Natural killer cell treated with Interleukin-12 subunit alpha and Interleukin-12 subunit beta and Interleukin-15 and Interleukin-18, amount 100 ng/mL, for 72 hours (primary cell): ENCODE data around the gene PPP1R8. TPM values are rescaled to one million over a fixed set of nuclear protein-coding genes. Genes with fewer than 3 reads are reported as not detected.

Source experiments
- ATAC-seq, 2 donors: fragments of 150-1000 bp; cut with Tn5 transposase in 1 of 2; sonication (Bioruptor Pico), chemical (Tn5 transposase) in 1 of 2; 2 replicates each; pipeline ENCODE4 v1.10.0; 2021
- DNase-seq: peaks from one replicate; pipeline ENCODE4 v3.0.0; 2022; ENCODE audit warnings: low spot score
- H3K27ac Mint-ChIP-seq, 2 donors: 1 replicate in 1 of 2; 2 replicates in 1 of 2; pipeline ENCODE4 v1.8.0; 2022; ENCODE audit warnings: mixed read lengths in 2 of 2, mild to moderate bottlenecking in 1 of 2, moderate library complexity in 1 of 2
- H3K27me3 Mint-ChIP-seq, 2 donors: 1 replicate in 1 of 2; 2 replicates in 1 of 2; pipeline ENCODE4 v1.8.0; 2022; ENCODE audit warnings: mixed read lengths in 2 of 2
- H3K36me3 Mint-ChIP-seq: one replicate; pipeline ENCODE4 v1.8.0; 2022; ENCODE audit warnings: mixed read lengths
- H3K4me1 Mint-ChIP-seq, 2 donors: 1 replicate in 1 of 2; 2 replicates in 1 of 2; pipeline ENCODE4 v1.8.0; 2022; ENCODE audit warnings: low read depth in 2 of 2, mixed read lengths in 2 of 2, mild to moderate bottlenecking in 1 of 2
- H3K4me3 Mint-ChIP-seq: one replicate; pipeline ENCODE4 v1.8.0; 2022; ENCODE audit warnings: mixed read lengths
- H3K9me3 Mint-ChIP-seq: 2 replicates; pipeline ENCODE4 v1.8.0; 2022; ENCODE audit warnings: mixed read lengths
- total RNA-seq, 2 donors: library from RNA; stranded (reverse); gene quantifications; one replicate each; pipeline ENCODE4 v1.2.3, GENCODE V29; 2022

PPP1R8 gene
- total RNA-seq, 2 donors from 2014 or later: 65.1 to 69.7 TPM

DNA sequence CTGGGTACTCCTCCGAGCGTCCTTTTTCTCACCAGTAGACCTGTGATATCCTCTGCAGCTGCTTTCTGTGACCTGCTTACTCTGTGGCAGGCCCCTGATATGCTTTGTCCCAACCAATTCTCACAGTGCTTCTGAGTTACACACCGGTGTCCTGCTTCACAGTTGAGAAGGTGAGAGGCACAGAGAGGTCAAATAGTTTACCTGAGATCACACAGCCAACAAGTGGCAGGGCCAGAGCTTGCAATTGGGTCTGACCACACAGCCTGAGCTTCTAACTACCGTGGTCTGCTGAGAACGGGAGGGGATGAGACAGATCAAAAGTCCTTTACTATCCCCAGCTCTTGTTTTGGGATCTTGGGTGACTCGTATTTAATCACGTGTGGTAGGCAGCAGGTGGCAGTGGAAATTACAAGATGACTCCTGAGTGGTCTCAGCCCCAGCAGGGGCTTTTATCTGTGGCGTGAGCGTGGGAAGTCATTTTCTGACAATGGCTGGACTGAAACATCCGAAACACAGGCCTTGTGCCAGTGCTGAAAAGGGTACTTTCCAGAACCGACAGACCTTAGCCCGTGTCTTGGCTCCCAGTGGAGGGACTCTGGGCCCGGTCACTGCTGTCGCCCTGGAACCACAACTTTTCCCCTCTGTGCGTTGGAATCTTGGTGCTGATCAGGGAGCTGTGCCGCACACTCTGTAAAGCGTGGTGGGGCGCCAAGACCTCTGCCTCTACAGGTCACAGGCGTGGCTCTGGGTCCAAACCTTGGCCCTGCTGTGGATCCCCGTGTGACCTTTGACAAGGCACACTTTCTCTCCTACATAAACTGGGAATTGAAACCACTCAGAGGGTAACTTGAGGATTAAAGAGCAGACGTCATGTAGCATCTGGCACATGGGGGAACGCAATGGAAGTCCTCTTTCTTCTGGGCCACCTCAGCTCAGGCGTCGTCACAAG is 53.7 kb downstream of the PPP1R8 start:
- ATAC-seq: peak; percentile 54 to 71
- no peak for DNase-seq
- H3K4me1 Mint-ChIP-seq: peaks cover 57 to 61% of the 10 kb centered on the region in 2 donors
- peaks cover 23% of the 10 kb centered on the region for H3K36me3 Mint-ChIP-seq
- no peaks in the 10 kb centered on the region for H3K27me3 Mint-ChIP-seq
- peak overlapping the region; percentile 95 to 97 for H3K27ac Mint-ChIP-seq
- peak overlapping the region; percentile 89 for H3K4me3 Mint-ChIP-seq
- no peaks in the 10 kb centered on the region for H3K9me3 Mint-ChIP-seq

DNA sequence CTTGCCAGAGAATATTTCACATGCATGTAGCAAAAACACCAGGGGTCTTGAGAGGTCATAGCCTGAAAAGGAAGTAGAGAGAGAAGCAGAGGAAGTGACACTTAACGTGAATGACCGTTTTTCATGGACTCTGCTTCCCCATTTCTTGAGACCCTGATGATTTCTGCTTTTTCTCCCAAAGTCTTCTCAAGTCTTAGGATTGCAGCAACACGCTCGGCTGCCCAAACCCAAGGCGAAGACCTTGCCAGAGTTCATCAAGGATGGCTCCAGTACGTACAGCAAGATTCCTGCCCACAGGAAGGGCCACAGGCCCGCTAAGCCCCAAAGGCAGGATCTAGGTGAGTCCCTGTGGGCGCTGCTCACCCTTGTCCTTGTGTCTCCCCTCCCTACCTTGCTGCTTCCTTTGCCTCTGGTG is 54.5 kb downstream of the PPP1R8 start:
- Mint-ChIP-seq H3K4me3 (peak overlapping the region; percentile 89), H3K27ac (peak overlapping the region; percentile 95 to 97), H3K27me3 (no peaks in the 10 kb centered on the region), H3K9me3 (no peaks in the 10 kb centered on the region), H3K36me3 (peaks cover 23% of the 10 kb centered on the region), H3K4me1 (peaks cover 57 to 60% of the 10 kb centered on the region in 2 donors)
- ATAC-seq (no peak), DNase-seq (no peak)

GRCh38 chr1:27885621-27886352 is 55.2 kb downstream of the PPP1R8 start:
- peaks cover 23% of the 10 kb centered on the region for H3K36me3 Mint-ChIP-seq

GRCh38 chr1:27886353-27886679 is 55.7 kb downstream of the PPP1R8 start:
- H3K4me1 Mint-ChIP-seq: peaks cover 66 to 69% of the 10 kb centered on the region in 2 donors
- H3K9me3 Mint-ChIP-seq: no peaks in the 10 kb centered on the region
- H3K27ac Mint-ChIP-seq: peak overlapping the region; percentile 95 to 97
- ATAC-seq: no peak
- H3K27me3 Mint-ChIP-seq: no peaks in the 10 kb centered on the region
- H3K4me3 Mint-ChIP-seq: peak overlapping the region; percentile 89
- no peak for DNase-seq
- H3K36me3 Mint-ChIP-seq: peaks cover 23% of the 10 kb centered on the region

More at GRCh38 chr1:27885621-27886352, 55.2 kb downstream of the PPP1R8 start:
- Mint-ChIP-seq H3K4me1 (peaks cover 61 to 64% of the 10 kb centered on the region in 2 donors), H3K27me3 (no peaks in the 10 kb centered on the region), H3K4me3 (peak overlapping the region; percentile 89), H3K27ac (peak overlapping the region; percentile 95 to 97), H3K9me3 (no peaks in the 10 kb centered on the region)
- DNase-seq (no peak), ATAC-seq (peak; percentile 28 to 69)

DNA sequence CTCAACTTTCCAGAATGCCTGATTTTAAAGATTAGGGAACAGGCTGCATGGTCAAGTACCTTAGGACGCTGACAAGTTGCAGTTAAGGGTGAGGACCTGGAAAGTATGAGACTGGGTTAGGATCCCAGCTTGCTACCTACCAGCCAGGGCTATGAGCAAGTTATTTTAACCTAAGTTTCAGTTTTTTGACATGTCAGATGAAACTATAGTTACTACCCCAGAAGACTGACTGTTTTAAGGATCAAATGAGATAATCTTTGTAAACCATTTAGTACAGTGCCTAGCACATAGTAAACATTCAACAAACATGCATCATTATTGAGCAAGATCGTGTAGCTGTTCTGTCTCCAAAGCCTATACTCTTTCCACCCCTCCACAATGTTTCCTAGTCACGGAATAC is 56.2 kb downstream of the PPP1R8 start:
- peaks cover 70 to 71% of the 10 kb centered on the region in 2 donors for H3K4me1 Mint-ChIP-seq
- ATAC-seq (peak in 1 of 2 donors; percentile 3), DNase-seq (no peak)
- H3K36me3 Mint-ChIP-seq: peaks cover 25% of the 10 kb centered on the region
- H3K27me3 Mint-ChIP-seq: no peaks in the 10 kb centered on the region
- no peaks in the 10 kb centered on the region for H3K9me3 Mint-ChIP-seq
- peak overlapping the region; percentile 95 to 97 for H3K27ac Mint-ChIP-seq
- peak overlapping the region; percentile 89 for H3K4me3 Mint-ChIP-seq

DNA sequence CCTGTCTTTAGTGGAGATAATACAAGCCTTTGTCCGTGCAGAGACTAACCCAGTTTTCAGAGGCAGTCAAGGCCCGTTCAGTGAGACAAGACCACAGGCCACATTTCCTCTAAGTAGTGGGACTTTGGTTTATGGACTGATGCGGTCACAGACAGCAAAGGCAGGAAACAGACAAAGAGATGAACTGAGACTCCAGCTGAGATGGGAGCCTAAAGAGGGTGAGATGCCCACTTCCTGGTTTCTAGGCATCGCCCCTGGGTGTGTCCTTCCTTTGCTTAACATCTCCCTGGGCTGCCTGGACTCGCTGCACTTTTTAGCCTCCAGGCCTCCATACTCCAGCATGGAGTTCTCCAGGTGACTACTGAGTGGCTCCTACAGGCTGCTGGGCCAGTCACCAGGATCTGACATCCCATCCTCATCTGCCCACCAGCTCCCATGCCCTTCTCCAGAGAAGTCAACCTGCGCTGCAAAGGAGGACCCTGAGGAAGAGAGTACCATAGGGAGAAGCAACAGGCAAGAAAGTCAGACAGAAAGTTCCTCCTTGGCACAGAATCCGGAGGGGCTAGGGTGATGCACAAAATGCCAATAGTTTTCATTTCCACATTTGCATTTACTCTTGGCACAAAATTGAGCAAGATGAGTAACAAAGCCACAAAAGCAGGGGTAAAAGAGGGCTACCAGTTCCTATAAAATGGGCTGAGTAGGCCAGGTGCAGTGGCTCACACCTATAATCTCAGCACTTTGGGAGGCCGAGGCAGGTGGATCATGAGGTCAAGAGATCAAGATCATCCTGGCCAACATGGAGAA is 56.8 kb downstream of the PPP1R8 start:
- DNase-seq: peak; percentile 72
- peak; percentile 71 to 79 for ATAC-seq
- Mint-ChIP-seq H3K4me1 (peaks cover 73 to 74% of the 10 kb centered on the region in 2 donors), H3K27ac (peak overlapping the region; percentile 95 to 97), H3K27me3 (no peaks in the 10 kb centered on the region), H3K9me3 (no peaks in the 10 kb centered on the region), H3K36me3 (peaks cover 31% of the 10 kb centered on the region), H3K4me3 (peak overlapping the region; percentile 89)

DNA sequence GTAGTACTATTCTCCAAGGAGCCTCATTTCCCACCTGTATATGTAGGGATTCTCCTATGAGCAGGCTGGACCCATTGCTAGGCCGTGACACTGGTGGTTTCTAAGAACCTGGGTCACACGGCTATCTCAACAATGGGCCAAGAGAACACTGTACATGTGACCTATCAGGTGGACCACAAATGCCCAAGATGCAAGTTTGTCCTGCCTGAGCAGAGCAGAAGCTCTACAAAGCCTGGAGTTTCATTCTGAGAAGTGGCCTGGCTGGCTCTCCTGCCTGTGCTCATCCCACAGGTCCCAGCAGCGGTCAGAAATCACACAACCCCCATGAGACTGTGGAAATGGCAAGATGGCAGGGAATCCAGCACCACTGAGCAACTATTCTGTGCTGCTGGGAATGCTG is 58.9 kb downstream of the PPP1R8 start:
- ATAC-seq (no peak), DNase-seq (no peak)
- Mint-ChIP-seq H3K9me3 (no peaks in the 10 kb centered on the region), H3K27me3 (no peaks in the 10 kb centered on the region), H3K36me3 (peaks cover 27% of the 10 kb centered on the region), H3K27ac (peak overlapping the region; percentile 72 to 96), H3K4me1 (peaks cover 62 to 65% of the 10 kb centered on the region in 2 donors), H3K4me3 (no peak overlapping the region)

GRCh38 chr1:27891196-27891889 is 60.8 kb downstream of the PPP1R8 start:
- DNase-seq (peak; percentile 74), ATAC-seq (peak; percentile 73 to 78)
- Mint-ChIP-seq H3K27ac (peak overlapping the region; percentile 96), H3K36me3 (peaks cover 40% of the 10 kb centered on the region), H3K27me3 (no peaks in the 10 kb centered on the region), H3K4me1 (peaks cover 48 to 55% of the 10 kb centered on the region in 2 donors), H3K9me3 (no peaks in the 10 kb centered on the region), H3K4me3 (peak overlapping the region; percentile 71)

DNA sequence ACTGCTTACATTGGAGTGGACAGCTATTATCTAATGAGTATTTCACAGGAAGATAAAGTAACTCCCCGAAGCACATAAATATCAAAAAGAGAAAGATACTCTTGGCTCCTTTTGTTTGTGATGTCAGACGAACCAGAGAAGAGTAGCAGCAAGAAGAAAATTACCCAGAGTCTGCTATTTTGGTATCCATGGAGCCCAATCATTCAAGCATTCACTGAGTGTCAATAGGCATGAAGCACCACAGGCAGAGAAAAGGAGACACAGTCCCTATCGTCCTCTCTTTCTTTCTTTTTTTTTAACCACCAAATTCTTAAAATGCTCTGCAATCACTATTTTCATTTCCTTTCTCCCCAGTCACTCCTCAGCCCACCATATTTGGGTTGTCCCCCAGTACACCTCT is 63.9 kb downstream of the PPP1R8 start:
- Mint-ChIP-seq H3K4me1 (peaks cover 32 to 36% of the 10 kb centered on the region in 2 donors), H3K9me3 (no peaks in the 10 kb centered on the region), H3K27me3 (no peaks in the 10 kb centered on the region), H3K4me3 (no peak overlapping the region), H3K36me3 (peaks cover 33% of the 10 kb centered on the region), H3K27ac (peak overlapping the region; percentile 32 to 62)
- DNase-seq (no peak), ATAC-seq (no peak)

Other genes starting within 250 kb of the PPP1R8 start
- gene AHDC1, start 226.6 kb upstream of the PPP1R8 start, total RNA-seq: 10 to 100 TPM; 38.8 to 42.9 TPM
- gene FGR, start 195.6 kb upstream of the PPP1R8 start, total RNA-seq: 10 to 100 TPM; 14.2 to 60.0 TPM
- gene IFI6, start 158.6 kb upstream of the PPP1R8 start, total RNA-seq: 10 to 100 TPM; 42.8 to 45.4 TPM
- 10 to 100 TPM in 1 of 2 donors, 1 to 10 TPM in 1; 9.4 to 11.4 TPM for gene FAM76A, start 104.8 kb upstream of the PPP1R8 start, total RNA-seq
- gene STX12, start 57.6 kb upstream of the PPP1R8 start, total RNA-seq: 10 to 100 TPM; 47.9 to 50.2 TPM
- gene THEMIS2, start 41.8 kb downstream of the PPP1R8 start, total RNA-seq: 10 to 100 TPM; 38.4 to 51.9 TPM
- 10 to 100 TPM; 54.7 to 79.8 TPM for gene RPA2, start 83.8 kb downstream of the PPP1R8 start, total RNA-seq
- gene SMPDL3B, start 104.2 kb downstream of the PPP1R8 start, total RNA-seq: under 1 TPM; 0.33 to 0.95 TPM
- 1 to 10 TPM; 7.1 to 9.6 TPM for gene XKR8, start 129.2 kb downstream of the PPP1R8 start, total RNA-seq